GM12874 (cell line): ENCODE data around the gene TUBB8.

ENCODE experiments used
- TF ChIP-seq, protein P1 (sequence below): IDR thresholded peaks from 2 replicates; pipeline ENCODE4 v1.5.1; 2011; ENCODE audit warnings: low read depth, mild to moderate bottlenecking, control low read depth, low read length, moderate library complexity; ENCODE audit not compliant: insufficient read depth

The TUBB8 gene

GRCh38 chr10:48996-49395 is at the start of gene TUBB8:
Gene TUBB8 (minus strand): TSS chr10:49296. CDS start chr10:49238, 58 bp downstream.
- TF ChIP-seq, protein P1, sequence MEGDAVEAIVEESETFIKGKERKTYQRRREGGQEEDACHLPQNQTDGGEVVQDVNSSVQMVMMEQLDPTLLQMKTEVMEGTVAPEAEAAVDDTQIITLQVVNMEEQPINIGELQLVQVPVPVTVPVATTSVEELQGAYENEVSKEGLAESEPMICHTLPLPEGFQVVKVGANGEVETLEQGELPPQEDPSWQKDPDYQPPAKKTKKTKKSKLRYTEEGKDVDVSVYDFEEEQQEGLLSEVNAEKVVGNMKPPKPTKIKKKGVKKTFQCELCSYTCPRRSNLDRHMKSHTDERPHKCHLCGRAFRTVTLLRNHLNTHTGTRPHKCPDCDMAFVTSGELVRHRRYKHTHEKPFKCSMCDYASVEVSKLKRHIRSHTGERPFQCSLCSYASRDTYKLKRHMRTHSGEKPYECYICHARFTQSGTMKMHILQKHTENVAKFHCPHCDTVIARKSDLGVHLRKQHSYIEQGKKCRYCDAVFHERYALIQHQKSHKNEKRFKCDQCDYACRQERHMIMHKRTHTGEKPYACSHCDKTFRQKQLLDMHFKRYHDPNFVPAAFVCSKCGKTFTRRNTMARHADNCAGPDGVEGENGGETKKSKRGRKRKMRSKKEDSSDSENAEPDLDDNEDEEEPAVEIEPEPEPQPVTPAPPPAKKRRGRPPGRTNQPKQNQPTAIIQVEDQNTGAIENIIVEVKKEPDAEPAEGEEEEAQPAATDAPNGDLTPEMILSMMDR = no peak

GRCh38 chr10:96466-96865 is 47.4 kb upstream of the TUBB8 start:
- TF ChIP-seq, protein P1 = no peak

DNA sequence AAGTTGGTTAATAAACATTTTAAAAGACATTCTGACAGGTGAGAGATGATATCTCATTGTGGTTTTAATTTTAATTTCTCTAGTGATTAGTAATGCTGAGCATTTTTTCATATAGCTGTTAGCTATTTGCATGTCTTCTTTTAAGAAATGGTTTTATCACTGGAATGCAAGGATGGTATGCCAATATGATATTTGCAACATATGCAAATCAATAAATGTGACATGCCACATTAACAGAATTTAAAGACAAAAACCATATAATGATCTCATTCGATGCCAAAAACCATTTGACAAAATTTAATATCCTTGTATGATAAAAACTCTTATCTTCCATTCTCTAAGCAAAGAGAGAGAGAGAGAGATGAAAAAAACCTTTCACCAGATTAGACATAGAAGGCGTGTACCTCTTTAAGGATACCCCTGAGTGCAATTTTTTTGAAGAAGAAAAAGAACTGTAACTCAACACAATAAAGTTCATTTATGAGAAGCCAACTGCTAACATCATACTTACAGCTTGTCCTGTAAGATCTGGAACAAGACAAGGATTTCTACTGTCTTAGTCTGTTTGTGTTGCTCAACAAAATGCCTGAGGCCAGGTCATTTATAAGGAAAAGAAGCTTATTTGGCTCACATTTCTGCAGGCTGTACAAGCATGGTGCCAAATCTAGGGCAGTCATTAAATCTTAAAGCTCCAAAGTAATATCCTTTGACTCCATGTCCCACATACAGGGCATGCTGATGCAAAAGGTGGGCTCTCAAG is 46.4 kb upstream of the TUBB8 start:
- TF ChIP-seq, protein P1 = no peak

GRCh38 chr10:94613-95012 is 45.5 kb upstream of the TUBB8 start:
- TF ChIP-seq, protein P1 = no peak

DNA sequence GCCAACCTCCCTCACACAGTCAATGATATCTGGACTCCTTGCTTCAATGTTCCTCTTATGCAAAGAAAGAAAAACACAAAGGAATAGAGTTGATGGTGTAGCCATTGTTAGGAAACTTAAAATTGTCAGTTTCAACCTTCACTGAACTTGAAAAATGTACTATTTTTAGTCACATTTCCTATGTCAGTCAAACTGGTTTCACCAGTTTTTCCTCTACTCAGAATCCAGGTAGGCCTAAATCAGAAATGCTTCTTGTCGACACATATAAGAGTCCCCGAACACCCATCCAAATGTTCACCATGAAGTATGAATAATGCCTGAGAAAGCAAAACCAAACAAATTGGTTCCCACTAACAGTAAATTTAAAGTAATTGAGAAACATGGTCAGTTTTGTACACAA is 43.8 kb upstream of the TUBB8 start:
- TF ChIP-seq, protein P1 = no peak

GRCh38 chr10:92153-92552 is 43.1 kb upstream of the TUBB8 start:
- TF ChIP-seq, protein P1 = no peak

GRCh38 chr10:91313-91712 is 42.2 kb upstream of the TUBB8 start:
- TF ChIP-seq, protein P1 = no peak
